Fibroblast of lung (primary cell): ENCODE data around the gene TTC33.

Experiments
- EZH2 ChIP-seq: IDR thresholded peaks from 2 replicates; pipeline ENCODE4 v1.5.1; 2012; ENCODE audit warnings: low read length, control low read depth, mild to moderate bottlenecking; ENCODE audit errors: missing control alignments
- TF ChIP-seq, protein P1 (sequence below), 2 donors: IDR thresholded peaks in 1 of 2; conservative IDR thresholded peaks in 1 of 2; 1 replicate in 1 of 2; 2 replicates in 1 of 2; pipeline ENCODE4 v1.5.1; 2011 to 2012; ENCODE audit warnings: low read length in 2 of 2, control low read depth in 1 of 2, inconsistent platforms in 1 of 2, low read depth in 1 of 2, mild to moderate bottlenecking in 1 of 2

- TF ChIP-seq, protein P1, sequence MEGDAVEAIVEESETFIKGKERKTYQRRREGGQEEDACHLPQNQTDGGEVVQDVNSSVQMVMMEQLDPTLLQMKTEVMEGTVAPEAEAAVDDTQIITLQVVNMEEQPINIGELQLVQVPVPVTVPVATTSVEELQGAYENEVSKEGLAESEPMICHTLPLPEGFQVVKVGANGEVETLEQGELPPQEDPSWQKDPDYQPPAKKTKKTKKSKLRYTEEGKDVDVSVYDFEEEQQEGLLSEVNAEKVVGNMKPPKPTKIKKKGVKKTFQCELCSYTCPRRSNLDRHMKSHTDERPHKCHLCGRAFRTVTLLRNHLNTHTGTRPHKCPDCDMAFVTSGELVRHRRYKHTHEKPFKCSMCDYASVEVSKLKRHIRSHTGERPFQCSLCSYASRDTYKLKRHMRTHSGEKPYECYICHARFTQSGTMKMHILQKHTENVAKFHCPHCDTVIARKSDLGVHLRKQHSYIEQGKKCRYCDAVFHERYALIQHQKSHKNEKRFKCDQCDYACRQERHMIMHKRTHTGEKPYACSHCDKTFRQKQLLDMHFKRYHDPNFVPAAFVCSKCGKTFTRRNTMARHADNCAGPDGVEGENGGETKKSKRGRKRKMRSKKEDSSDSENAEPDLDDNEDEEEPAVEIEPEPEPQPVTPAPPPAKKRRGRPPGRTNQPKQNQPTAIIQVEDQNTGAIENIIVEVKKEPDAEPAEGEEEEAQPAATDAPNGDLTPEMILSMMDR (conservative IDR thresholded peaks at IDR 0.05 in 1 of 2, IDR thresholded peaks at IDR 0.05 in 1 of 2; ENCODE audit: low read depth in 1 of 2, low read length in 2 of 2), result no peak
- TF ChIP-seq EZH2, result no peak
These were observed 100.6 kb downstream of the TTC33 start for GRCh38 chr5:40655138-40655537.
